GM18873 (cell line): Measurements from ENCODE around the gene L1CAM.

Experiments used
- ATAC-seq: cut with Tn5 transposase; IDR thresholded peaks from one replicate; pipeline ENCODE4 v1.9.1; 2021; ENCODE audit warnings: mild to moderate bottlenecking, moderate library complexity, moderate number of reproducible peaks; ENCODE audit not compliant: unreplicated experiment, low FRiP score

Gene L1CAM

GRCh38 chrX:153866302-153867019 is 19.5 kb downstream of the L1CAM start:
- no peak for ATAC-seq

- no peak for ATAC-seq
Observed at GRCh38 chrX:153865685-153866084, 20.3 kb downstream of the L1CAM start.

- ATAC-seq, result no peak
Observed at GRCh38 chrX:153865321-153865580, 20.7 kb downstream of the L1CAM start.

GRCh38 chrX:153864561-153865320 is 21.2 kb downstream of the L1CAM start:
- no peak for ATAC-seq

- ATAC-seq, result no peak
Observed at GRCh38 chrX:153864101-153864500, 21.9 kb downstream of the L1CAM start.

- ATAC-seq, result no peak
Observed at GRCh38 chrX:153863251-153863991, 22.6 kb downstream of the L1CAM start.

GRCh38 chrX:153862369-153863250 is 23.4 kb downstream of the L1CAM start:
- no peak for ATAC-seq

GRCh38 chrX:153861733-153862310 is 24.2 kb downstream of the L1CAM start:
- no peak for ATAC-seq

- ATAC-seq, result no peak
Observed at GRCh38 chrX:153861151-153861550, 24.8 kb downstream of the L1CAM start.

- no peak for ATAC-seq
Observed at GRCh38 chrX:153857348-153857903, 28.5 kb downstream of the L1CAM start.

- no peak for ATAC-seq
Observed at GRCh38 chrX:153854702-153855101, 31.3 kb downstream of the L1CAM start.

- no peak for ATAC-seq
Observed at GRCh38 chrX:153853902-153854267, 32.1 kb downstream of the L1CAM start.

GRCh38 chrX:153853180-153853901 is 32.6 kb downstream of the L1CAM start:
- ATAC-seq, result no peak

GRCh38 chrX:153851981-153852380 is 34.0 kb downstream of the L1CAM start:
- ATAC-seq, result no peak

GRCh38 chrX:153848325-153848724 is 37.6 kb downstream of the L1CAM start:
- ATAC-seq, result no peak

- ATAC-seq, result no peak
Observed at GRCh38 chrX:153845842-153846241, 40.1 kb downstream of the L1CAM start.

GRCh38 chrX:153845195-153845594 is 40.8 kb downstream of the L1CAM start:
- no peak for ATAC-seq

- no peak for ATAC-seq
Observed at GRCh38 chrX:153844509-153845082, 41.4 kb downstream of the L1CAM start.

- no peak for ATAC-seq
Observed at GRCh38 chrX:153836921-153837320, 49.1 kb downstream of the L1CAM start.
